OCI-LY3 (cell line): Measurements from ENCODE around the gene IQSEC1.

Source experiments
- H2AFZ ChIP-seq: fragments of 200-600, 300-600 bp; shearing (Covaris generic); 2 replicates; pipeline ENCODE4 v1.6.0; 2014; ENCODE audit warnings: antibody characterized with exemption, low read depth, low read length
- H3K27ac ChIP-seq: fragments of 200-600, 300-600 bp; sonication (generic); 2 replicates; pipeline ENCODE4 v1.5.1; 2014; ENCODE audit warnings: mild to moderate bottlenecking, low read length, moderate library complexity, mixed read lengths
- H3K27me3 ChIP-seq: fragments of 200-600, 300-600 bp; sonication (generic); 2 replicates; pipeline ENCODE4 v1.6.1; 2014; ENCODE audit warnings: low read depth, low read length, mixed read lengths
- H3K36me3 ChIP-seq: fragments of 200-600, 300-600 bp; sonication (generic); replicated peaks from 2 replicates; pipeline ENCODE3; 2014; ENCODE audit warnings: low read depth, low read length, mixed read lengths
- H3K4me1 ChIP-seq: fragments of 300-600, 200-600 bp; sonication (generic); 2 replicates; pipeline ENCODE4 v1.6.1; 2014; ENCODE audit warnings: low read length, mixed read lengths
- H3K4me2 ChIP-seq: fragments of 200-600, 300-600 bp; sonication (generic); 2 replicates; pipeline ENCODE4 v1.6.1; 2014; ENCODE audit warnings: low read length, mixed read lengths
- H3K4me3 ChIP-seq: fragments of 300-600, 200-600 bp; sonication (generic); 2 replicates; pipeline ENCODE4 v1.5.1; 2014; ENCODE audit warnings: antibody characterized with exemption, mild to moderate bottlenecking, low read length, moderate library complexity
- H3K79me2 ChIP-seq: fragments of 300-600, 200-600 bp; shearing (Covaris generic); 2 replicates; pipeline ENCODE4 v1.6.1; 2014; ENCODE audit warnings: mild to moderate bottlenecking, low read length, mixed read lengths
- H3K9ac ChIP-seq: fragments of 300-600, 200-600 bp; shearing (Covaris generic); 2 replicates; pipeline ENCODE4 v1.6.0; 2014; ENCODE audit warnings: mild to moderate bottlenecking, low read length, moderate library complexity
- H3K9me3 ChIP-seq: fragments of 200-600, 300-600 bp; shearing (Covaris generic); 2 replicates; pipeline ENCODE4 v1.6.1; 2014; ENCODE audit warnings: low read length, mixed read lengths; ENCODE audit not compliant: insufficient read depth
- H4K20me1 ChIP-seq: fragments of 200-600, 300-600 bp; sonication (generic); 2 replicates; pipeline ENCODE4 v1.6.1; 2016; ENCODE audit warnings: low read length, mixed read lengths; ENCODE audit not compliant: insufficient read depth
- CTCF ChIP-seq: fragments of 200-600, 300-600 bp; sonication (generic); IDR thresholded peaks from 2 replicates; pipeline ENCODE4 v1.5.1; 2014; ENCODE audit warnings: antibody characterized with exemption, low read length, low read depth
- EZH2phosphoT487 ChIP-seq: fragments of 200-600 bp; shearing (Covaris generic); IDR thresholded peaks from 2 replicates; pipeline ENCODE4 v1.6.1; 2018; ENCODE audit warnings: antibody characterized with exemption, mixed run types, low read depth

Gene IQSEC1

GRCh38 chr3:12987602-12988001, 85.6 kb downstream of the IQSEC1 start:
- Histone ChIP-seq H3K4me3 (no peak overlapping the region), H4K20me1 (peaks cover 97% of the 10 kb centered on the region), H3K4me1 (peaks cover 22% of the 10 kb centered on the region), H3K9ac (no peak overlapping the region), H2AFZ (no peak overlapping the region), H3K27me3 (no peaks in the 10 kb centered on the region), H3K79me2 (peaks cover 97% of the 10 kb centered on the region), H3K9me3 (no peaks in the 10 kb centered on the region), H3K27ac (no peak overlapping the region), H3K4me2 (no peak overlapping the region), H3K36me3 (peaks cover 40% of the 10 kb centered on the region)
- TF ChIP-seq EZH2phosphoT487 (no peak), CTCF (no peak)

- H3K4me2 ChIP-seq, result no peak overlapping the region
- no peak overlapping the region for H3K4me3 ChIP-seq
- peaks cover 39% of the 10 kb centered on the region for H3K36me3 ChIP-seq
- H2AFZ ChIP-seq, result no peak overlapping the region
- H3K79me2 ChIP-seq, result peaks cover 97% of the 10 kb centered on the region
- H3K4me1 ChIP-seq, result peaks cover 26% of the 10 kb centered on the region
- H3K9ac ChIP-seq, result no peak overlapping the region
- H4K20me1 ChIP-seq, result peaks cover 97% of the 10 kb centered on the region
- no peak overlapping the region for H3K27ac ChIP-seq
- TF ChIP-seq CTCF (no peak), EZH2phosphoT487 (no peak)
- no peaks in the 10 kb centered on the region for H3K27me3 ChIP-seq
- H3K9me3 ChIP-seq, result no peaks in the 10 kb centered on the region
Observed at GRCh38 chr3:12986986-12987385, 86.2 kb downstream of the IQSEC1 start.

GRCh38 chr3:12986521-12986920, 86.7 kb downstream of the IQSEC1 start:
- H4K20me1 ChIP-seq, result peaks cover 97% of the 10 kb centered on the region
- H3K36me3 ChIP-seq, result peaks cover 38% of the 10 kb centered on the region
- H3K4me2 ChIP-seq, result no peak overlapping the region
- no peaks in the 10 kb centered on the region for H3K27me3 ChIP-seq
- no peak overlapping the region for H2AFZ ChIP-seq
- TF ChIP-seq EZH2phosphoT487 (no peak), CTCF (no peak)
- H3K79me2 ChIP-seq, result peaks cover 97% of the 10 kb centered on the region
- H3K4me3 ChIP-seq, result no peak overlapping the region
- H3K9ac ChIP-seq, result no peak overlapping the region
- H3K27ac ChIP-seq, result no peak overlapping the region
- peaks cover 30% of the 10 kb centered on the region for H3K4me1 ChIP-seq
- no peaks in the 10 kb centered on the region for H3K9me3 ChIP-seq

- Histone ChIP-seq H3K27me3 (no peaks in the 10 kb centered on the region), H3K4me3 (no peak overlapping the region), H3K79me2 (peaks cover 97% of the 10 kb centered on the region), H3K27ac (no peak overlapping the region), H3K36me3 (peaks cover 35% of the 10 kb centered on the region), H3K9me3 (no peaks in the 10 kb centered on the region), H3K4me1 (peaks cover 30% of the 10 kb centered on the region), H3K9ac (no peak overlapping the region), H3K4me2 (no peak overlapping the region), H2AFZ (no peak overlapping the region), H4K20me1 (peaks cover 97% of the 10 kb centered on the region)
- no peak for TF ChIP-seq CTCF
- no peak for TF ChIP-seq EZH2phosphoT487
Observed at GRCh38 chr3:12986031-12986430, 87.2 kb downstream of the IQSEC1 start.
